HK-2 (cell line): ENCODE results near the gene C4A.
"Not testable (repeated sequence)": the region's sequence is repeated elsewhere in the genome, so short reads cannot be mapped to it uniquely, and the experiment has no call there.

Experiments used
- DNase-seq: peaks from one replicate; pipeline ENCODE4 v3.0.0-alpha.2; 2018; ENCODE audit not compliant: unreplicated experiment

Gene C4A

GRCh38 chr6:32028631-32029030, 46.8 kb downstream of the C4A start:
- DNase-seq = not testable (repeated sequence)

GRCh38 chr6:32029553-32029952, 47.7 kb downstream of the C4A start:
- not testable (repeated sequence) for DNase-seq

GRCh38 chr6:32035283-32036013, 53.6 kb downstream of the C4A start:
- not testable (repeated sequence) for DNase-seq

- DNase-seq = not testable (repeated sequence)
Observed at GRCh38 chr6:32037136-32037535, 55.3 kb downstream of the C4A start.

GRCh38 chr6:32037598-32038524, 56.0 kb downstream of the C4A start, which contains the start of gene CYP21A2:
Gene CYP21A2, plus strand, starts transcription at chr6:32038415. Its CDS starts 8 bp downstream, at chr6:32038423.
- DNase-seq = not testable (repeated sequence)

- DNase-seq = not testable (repeated sequence)
Observed at GRCh38 chr6:32038878-32039277, 57.0 kb downstream of the C4A start.

- not testable (repeated sequence) for DNase-seq
Observed at GRCh38 chr6:32039321-32040274, 57.7 kb downstream of the C4A start.

GRCh38 chr6:32040299-32041049, 58.6 kb downstream of the C4A start:
- DNase-seq = not testable (repeated sequence)

GRCh38 chr6:32041050-32041321, 59.1 kb downstream of the C4A start:
- DNase-seq = not testable (repeated sequence)

GRCh38 chr6:32041385-32041784, 59.5 kb downstream of the C4A start:
- not testable (repeated sequence) for DNase-seq

GRCh38 chr6:32042276-32042675, 60.4 kb downstream of the C4A start:
- not testable (repeated sequence) for DNase-seq

- DNase-seq = not testable (repeated sequence)
Observed at GRCh38 chr6:32043589-32044380, 61.9 kb downstream of the C4A start.

- DNase-seq = not testable (repeated sequence)
Observed at GRCh38 chr6:32044916-32045315, 63.1 kb downstream of the C4A start.

- no peak for DNase-seq
Observed at GRCh38 chr6:32045811-32046449, 64.1 kb downstream of the C4A start.

- DNase-seq = no peak
Observed at GRCh38 chr6:32046450-32047083, 64.7 kb downstream of the C4A start.

- no peak for DNase-seq
Observed at GRCh38 chr6:32047084-32047478, 65.2 kb downstream of the C4A start.

GRCh38 chr6:32047539-32047854, 65.6 kb downstream of the C4A start:
- DNase-seq = no peak

GRCh38 chr6:32047855-32048766, 66.3 kb downstream of the C4A start:
- DNase-seq = peak; percentile 71
